Transverse colon (tissue), 4 donors: ENCODE data around the gene ORMDL3. TPM values are rescaled to one million over a fixed set of nuclear protein-coding genes. Genes with fewer than 3 reads are reported as not detected.
A peak's percentile ranks its signal among the peaks of the same experiment; 100 is the strongest.

Experiments
- DNase-seq: peaks from one replicate; pipeline ENCODE4 v3.0.0-alpha.2; 2019
- H3K27ac ChIP-seq, 4 donors: fragments of 200-600 bp; sonication (generic); 2 replicates each; pipeline ENCODE4 v1.5.1; 2016 to 2018; ENCODE audit warnings: inconsistent platforms in 4 of 4
- H3K27me3 ChIP-seq: fragments of 200-600 bp; sonication (generic); 2 replicates; pipeline ENCODE4 v1.5.1; 2017; ENCODE audit warnings: inconsistent platforms
- H3K36me3 ChIP-seq, 4 donors: fragments of 200-600 bp; sonication (generic); 2 replicates each; pipeline ENCODE4 v1.5.1; 2017 to 2019; ENCODE audit warnings: inconsistent platforms in 4 of 4
- H3K4me1 ChIP-seq, 4 donors: fragments of 200-600 bp; sonication (generic); 2 replicates each; pipeline ENCODE4 v1.5.1; 2017 to 2020; ENCODE audit warnings: inconsistent platforms in 4 of 4
- H3K4me3 ChIP-seq, 4 donors: fragments of 200-600 bp; sonication (generic); 1 replicate in 1 of 4; 2 replicates in 3 of 4; pipeline versions ENCODE4 v1.5.1 to v1.6.1; 2017 to 2019; ENCODE audit warnings: inconsistent platforms in 4 of 4
- H3K9me3 ChIP-seq, 2 donors: fragments of 200-600 bp; sonication (generic); 2 replicates each; pipeline ENCODE4 v1.5.1; 2017 to 2019; ENCODE audit warnings: inconsistent platforms in 2 of 2
- EP300 ChIP-seq: sonication (generic); formaldehyde crosslinking; IDR thresholded peaks from one replicate; pipeline ENCODE4 v1.6.1; 2017; ENCODE audit warnings: antibody characterized with exemption, low read depth
- POLR2A ChIP-seq: fragments of 450-650 bp; IDR thresholded peaks from one replicate; pipeline ENCODE4 v1.6.1; 2016; ENCODE audit warnings: antibody characterized with exemption, mild to moderate bottlenecking, moderate library complexity
- POLR2AphosphoS5 ChIP-seq, 3 donors: sonication (generic); formaldehyde crosslinking; IDR thresholded peaks; one replicate each; pipeline ENCODE4 v1.6.1; 2016; ENCODE audit warnings: antibody characterized with exemption in 3 of 3
- WGBS, 2 donors: methylation state at CpG; one replicate each; pipeline ENCODE4 v1.1.5; 2018; ENCODE audit warnings: low coverage in 1 of 2; 5-methylcytosine and 5-hydroxymethylcytosine counted together
- in situ Hi-C, 4 donors: fragments of 200-750 bp; cut with MboI; loops; one replicate each; pipeline versions ENCODE4 v1.15.0 to v1.15.1; 2017; ENCODE audit warnings: low sequenced_read_pairs in 3 of 4, low pct_ligation_motif_present in 1 of 4, low pct_unique_long_range_greater_than_20kb in 1 of 4
- intact Hi-C: fragments of 100-400 bp; cut with DNase I; formaldehyde crosslinking; loops from one replicate; pipeline ENCODE4 v1.15.1; 2023; ENCODE audit warnings: low total_unique reads
- total RNA-seq, 4 donors: library from RNA; depleted of rRNA; stranded (reverse); fragments of >200 nt; gene quantifications; one replicate each; pipeline ENCODE4 v1.1.0, GENCODE V29; 2016
- TF ChIP-seq, protein P1 (sequence below), 5 experiments: fragments of 200-600 bp in 3 of 5; fragments of 450-650 bp in 2 of 5; sonication (generic) in 3 of 5; IDR thresholded peaks; 1 replicate in 2 of 5; 2 replicates in 3 of 5; pipeline ENCODE4 v1.5.1; 2016 to 2017; ENCODE audit warnings: antibody characterized with exemption in 5 of 5, inconsistent platforms in 3 of 5, mild to moderate bottlenecking in 2 of 5, moderate library complexity in 1 of 5

The ORMDL3 gene
- total RNA-seq, 4 donors from 2014 or later, result 47.4 to 78.9 (median 56.7) TPM

GRCh38 chr17:39972271-39972670 lies 44.9 kb upstream of the ORMDL3 start:
- peaks cover 11% of the 10 kb centered on the region for H3K27me3 ChIP-seq
- H3K36me3 ChIP-seq, result no peaks in the 10 kb centered on the region
- peaks cover 0 to 24% (median 16%) of the 10 kb centered on the region in 4 donors for H3K4me1 ChIP-seq
- in situ Hi-C loops, result no loop called here
- no peak for DNase-seq
- H3K9me3 ChIP-seq, result no peaks in the 10 kb centered on the region
- TF ChIP-seq EP300 (no peak), POLR2A (no peak), POLR2AphosphoS5 (IDR thresholded peaks at IDR 0.05) (no peak)
- TF ChIP-seq, protein P1, sequence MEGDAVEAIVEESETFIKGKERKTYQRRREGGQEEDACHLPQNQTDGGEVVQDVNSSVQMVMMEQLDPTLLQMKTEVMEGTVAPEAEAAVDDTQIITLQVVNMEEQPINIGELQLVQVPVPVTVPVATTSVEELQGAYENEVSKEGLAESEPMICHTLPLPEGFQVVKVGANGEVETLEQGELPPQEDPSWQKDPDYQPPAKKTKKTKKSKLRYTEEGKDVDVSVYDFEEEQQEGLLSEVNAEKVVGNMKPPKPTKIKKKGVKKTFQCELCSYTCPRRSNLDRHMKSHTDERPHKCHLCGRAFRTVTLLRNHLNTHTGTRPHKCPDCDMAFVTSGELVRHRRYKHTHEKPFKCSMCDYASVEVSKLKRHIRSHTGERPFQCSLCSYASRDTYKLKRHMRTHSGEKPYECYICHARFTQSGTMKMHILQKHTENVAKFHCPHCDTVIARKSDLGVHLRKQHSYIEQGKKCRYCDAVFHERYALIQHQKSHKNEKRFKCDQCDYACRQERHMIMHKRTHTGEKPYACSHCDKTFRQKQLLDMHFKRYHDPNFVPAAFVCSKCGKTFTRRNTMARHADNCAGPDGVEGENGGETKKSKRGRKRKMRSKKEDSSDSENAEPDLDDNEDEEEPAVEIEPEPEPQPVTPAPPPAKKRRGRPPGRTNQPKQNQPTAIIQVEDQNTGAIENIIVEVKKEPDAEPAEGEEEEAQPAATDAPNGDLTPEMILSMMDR (IDR thresholded peaks at IDR 0.05), result no peak
- WGBS, 2 donors, result 57 to 80% methylated on average over 1 to 3 of the region's 3 CpGs
- intact Hi-C loops, result no loop called here
- no peak overlapping the region for H3K27ac ChIP-seq
- no peak overlapping the region for H3K4me3 ChIP-seq

GRCh38 chr17:39971076-39971603 lies 43.7 kb upstream of the ORMDL3 start:
- peaks cover 4% of the 10 kb centered on the region for H3K27me3 ChIP-seq
- intact Hi-C loops, result no loop called here
- in situ Hi-C loops, result no loop called here
- no peak overlapping the region for H3K27ac ChIP-seq
- no peak overlapping the region for H3K4me3 ChIP-seq
- WGBS, 2 donors, result 88% methylated on average over 4 of the region's 4 CpGs; no CpG with 5 or more reads in 1 of the 2 donors
- no peaks in the 10 kb centered on the region for H3K9me3 ChIP-seq
- no peaks in the 10 kb centered on the region for H3K36me3 ChIP-seq
- DNase-seq, result no peak
- no peak for TF ChIP-seq POLR2AphosphoS5 (IDR thresholded peaks at IDR 0.05)
- TF ChIP-seq EP300, result no peak
- TF ChIP-seq POLR2A, result no peak
- TF ChIP-seq, protein P1 (IDR thresholded peaks at IDR 0.05), result no peak
- H3K4me1 ChIP-seq, result peaks cover 0 to 24% (median 16%) of the 10 kb centered on the region in 4 donors

DNA sequence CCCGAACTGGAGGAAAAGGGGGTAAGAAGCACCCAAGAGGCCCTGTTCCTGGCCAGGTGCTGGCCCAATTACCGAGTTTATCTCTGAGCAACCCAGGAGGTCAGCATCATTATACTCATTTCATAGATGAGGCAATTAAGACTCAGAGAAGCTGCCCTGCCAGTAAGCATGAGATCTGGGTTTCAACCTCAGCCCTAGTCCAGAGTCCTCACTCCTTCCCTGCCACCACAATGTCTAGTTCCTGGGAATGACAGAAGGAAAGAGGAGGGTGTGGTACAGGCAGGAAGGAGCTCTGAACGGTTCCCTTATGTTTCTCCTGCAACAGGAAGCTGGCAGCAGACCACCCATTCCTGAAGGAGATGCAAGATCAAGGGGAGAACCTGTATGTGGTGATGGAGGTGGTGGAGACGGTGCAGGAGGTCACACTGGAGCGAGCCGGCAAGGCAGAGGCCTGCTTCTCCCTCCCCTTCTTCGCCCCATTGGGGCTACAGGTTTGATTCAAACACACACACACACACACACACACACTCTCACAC lies 42.8 kb upstream of the ORMDL3 start:
- no peaks in the 10 kb centered on the region for H3K36me3 ChIP-seq
- 59 to 84% methylated on average over 3 to 7 of the region's 7 CpGs for WGBS, 2 donors
- no peak for TF ChIP-seq POLR2A
- TF ChIP-seq POLR2AphosphoS5 (IDR thresholded peaks at IDR 0.05), result no peak
- peaks cover 0 to 24% (median 16%) of the 10 kb centered on the region in 4 donors for H3K4me1 ChIP-seq
- in situ Hi-C loops (no loop called here), intact Hi-C loops (no loop called here)
- no peak overlapping the region for H3K4me3 ChIP-seq
- peak overlapping the region in 2 of 4 donors; percentile 40 to 50 for H3K27ac ChIP-seq
- H3K27me3 ChIP-seq, result peaks cover 4% of the 10 kb centered on the region
- no peaks in the 10 kb centered on the region for H3K9me3 ChIP-seq
- DNase-seq, result peak; percentile 48

DNA sequence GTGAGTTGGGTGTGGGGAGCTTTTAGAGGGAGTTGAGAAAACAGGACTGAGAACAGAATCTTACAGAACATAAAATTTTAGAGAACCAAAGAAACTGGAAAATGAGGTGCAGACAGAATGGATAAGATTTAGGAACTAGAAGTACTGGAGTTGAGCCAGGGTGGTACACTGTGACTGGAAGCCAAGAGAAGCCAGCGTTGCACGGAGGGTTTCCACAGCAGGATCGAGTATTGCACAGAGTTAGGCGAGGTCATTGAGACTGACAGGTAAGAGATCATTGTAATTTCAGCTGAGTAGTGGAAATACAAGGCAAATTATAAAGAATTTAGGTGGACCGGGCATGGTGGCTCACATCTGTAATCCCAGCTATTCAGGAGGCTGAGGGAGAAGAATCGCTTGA lies 42.0 kb upstream of the ORMDL3 start:
- Histone ChIP-seq H3K4me1 (peaks cover 0 to 24% (median 16%) of the 10 kb centered on the region in 4 donors), H3K36me3 (no peaks in the 10 kb centered on the region), H3K9me3 (no peaks in the 10 kb centered on the region), H3K27ac (peak overlapping the region in 1 of 4 donors; percentile 50), H3K27me3 (peaks cover 2% of the 10 kb centered on the region), H3K4me3 (no peak overlapping the region)
- 70 to 80% methylated on average over 5 to 6 of the region's 6 CpGs for WGBS, 2 donors
- TF ChIP-seq, protein P1 (IDR thresholded peaks at IDR 0.05), result no peak
- TF ChIP-seq POLR2AphosphoS5 (IDR thresholded peaks at IDR 0.05), result no peak
- no peak for TF ChIP-seq POLR2A
- TF ChIP-seq EP300, result no peak
- in situ Hi-C loops (no loop called here), intact Hi-C loops (no loop called here)
- no peak for DNase-seq
